SU-DHL-6 (cell line): ENCODE measurements around the gene CACNG7.

Source experiments
- H2AFZ ChIP-seq: fragments of 200-600 bp; sonication (generic); 2 replicates; pipeline ENCODE4 v1.6.1; 2014; ENCODE audit warnings: low read depth, mild to moderate bottlenecking, moderate library complexity, mixed read lengths, antibody characterized with exemption, low read length; ENCODE audit not compliant: severe bottlenecking
- H3F3A ChIP-seq: fragments of 200-600 bp; shearing (Covaris generic); 2 replicates; pipeline ENCODE4 v1.6.0; 2016; ENCODE audit warnings: antibody characterized with exemption, mild to moderate bottlenecking; ENCODE audit not compliant: insufficient read depth
- H3K27ac ChIP-seq: fragments of 200-600 bp; sonication (generic); 2 replicates; pipeline ENCODE4 v1.5.1; 2016; ENCODE audit warnings: low read depth, mild to moderate bottlenecking, low read length, moderate library complexity, mixed read lengths
- H3K27me3 ChIP-seq: fragments of 200-600 bp; sonication (generic), shearing (Covaris generic); 2 replicates; pipeline ENCODE4 v1.6.0; 2014; ENCODE audit warnings: mild to moderate bottlenecking, low read length
- H3K36me3 ChIP-seq: fragments of 200-600 bp; sonication (generic); 2 replicates; pipeline ENCODE4 v1.6.1; 2014; ENCODE audit warnings: mild to moderate bottlenecking, low read length, mixed read lengths
- H3K4me2 ChIP-seq: fragments of 300-600, 200-600 bp; shearing (Covaris generic), sonication (generic); 2 replicates; pipeline ENCODE4 v1.6.0; 2014; ENCODE audit warnings: low read length, low read depth, mild to moderate bottlenecking; ENCODE audit not compliant: poor library complexity, severe bottlenecking
- H3K4me3 ChIP-seq: fragments of 200-600 bp; sonication (generic); 2 replicates; pipeline ENCODE4 v1.5.1; 2014; ENCODE audit warnings: antibody characterized with exemption, low read length, mild to moderate bottlenecking, mixed read lengths; ENCODE audit not compliant: insufficient read depth, poor library complexity, severe bottlenecking
- H3K79me2 ChIP-seq: fragments of 200-600 bp; sonication (generic); 2 replicates; pipeline ENCODE4 v1.6.1; 2014; ENCODE audit warnings: mild to moderate bottlenecking, low read length, moderate library complexity; ENCODE audit not compliant: insufficient read depth
- H3K9ac ChIP-seq: fragments of 200-600 bp; sonication (generic); 2 replicates; pipeline ENCODE4 v1.7.0; 2014; ENCODE audit warnings: mild to moderate bottlenecking, low read length
- H3K9me2 ChIP-seq: fragments of 200-600 bp; sonication (generic); replicated peaks from 2 replicates; pipeline ENCODE4 v1.6.1; 2014; ENCODE audit warnings: low read length; ENCODE audit not compliant: insufficient read depth
- H3K9me3 ChIP-seq: fragments of 200-600 bp; sonication (generic); 2 replicates; pipeline ENCODE4 v1.6.1; 2014; ENCODE audit warnings: low read length, mixed read lengths; ENCODE audit not compliant: insufficient read depth
- H4K20me1 ChIP-seq: fragments of 200-600 bp; sonication (generic); 2 replicates; pipeline ENCODE4 v1.6.1; 2014; ENCODE audit warnings: low read depth, mild to moderate bottlenecking, antibody characterized with exemption, low read length, moderate library complexity, mixed read lengths
- EZH2phosphoT487 ChIP-seq: fragments of 200-600 bp; sonication (generic), shearing (Covaris generic); conservative IDR thresholded peaks from 2 replicates; pipeline ENCODE4 v1.6.1; 2018; ENCODE audit warnings: mild to moderate bottlenecking, antibody characterized with exemption, low read length, moderate library complexity, mixed read lengths
- TF ChIP-seq, protein P1 (sequence below): fragments of 200-600 bp; sonication (generic); IDR thresholded peaks from one replicate; pipeline ENCODE4 v1.5.1; 2017; ENCODE audit warnings: antibody characterized with exemption, mild to moderate bottlenecking, low read length, moderate library complexity; ENCODE audit not compliant: insufficient read depth, poor library complexity, severe bottlenecking

Gene CACNG7

DNA sequence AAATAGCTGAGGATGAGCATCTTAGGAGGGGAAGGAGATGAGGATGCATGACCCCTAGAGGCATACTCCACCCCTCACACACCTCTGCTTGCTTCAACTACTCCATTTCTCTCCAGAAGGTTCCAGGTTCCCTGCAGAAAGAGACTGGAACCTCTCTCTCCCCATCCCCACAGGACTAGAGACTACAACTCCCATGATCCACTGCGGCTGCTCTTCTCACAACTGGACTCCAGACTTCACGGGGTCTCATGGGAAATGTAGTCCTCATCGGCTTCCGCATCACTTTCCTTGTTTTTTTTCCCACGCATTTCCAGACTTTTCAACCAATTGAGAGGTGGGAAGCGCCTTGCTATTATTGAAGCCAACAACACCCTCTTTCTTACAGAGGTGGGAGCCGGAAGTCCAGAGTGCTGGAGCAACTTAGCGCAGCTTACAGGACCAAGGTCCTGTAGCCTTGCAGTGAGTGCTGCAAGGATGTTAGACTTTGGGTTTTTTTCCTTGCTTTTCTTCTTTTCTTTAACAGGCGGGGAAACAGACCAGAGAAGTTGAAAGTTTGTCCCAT lies 68.4 kb downstream of the CACNG7 start:
- H3F3A ChIP-seq: no peaks in the 10 kb centered on the region
- no peak overlapping the region for H3K4me3 ChIP-seq
- no peaks in the 10 kb centered on the region for H3K27me3 ChIP-seq
- no peaks in the 10 kb centered on the region for H3K9me2 ChIP-seq
- H3K9ac ChIP-seq: no peak overlapping the region
- no peak for TF ChIP-seq EZH2phosphoT487
- TF ChIP-seq, protein P1, sequence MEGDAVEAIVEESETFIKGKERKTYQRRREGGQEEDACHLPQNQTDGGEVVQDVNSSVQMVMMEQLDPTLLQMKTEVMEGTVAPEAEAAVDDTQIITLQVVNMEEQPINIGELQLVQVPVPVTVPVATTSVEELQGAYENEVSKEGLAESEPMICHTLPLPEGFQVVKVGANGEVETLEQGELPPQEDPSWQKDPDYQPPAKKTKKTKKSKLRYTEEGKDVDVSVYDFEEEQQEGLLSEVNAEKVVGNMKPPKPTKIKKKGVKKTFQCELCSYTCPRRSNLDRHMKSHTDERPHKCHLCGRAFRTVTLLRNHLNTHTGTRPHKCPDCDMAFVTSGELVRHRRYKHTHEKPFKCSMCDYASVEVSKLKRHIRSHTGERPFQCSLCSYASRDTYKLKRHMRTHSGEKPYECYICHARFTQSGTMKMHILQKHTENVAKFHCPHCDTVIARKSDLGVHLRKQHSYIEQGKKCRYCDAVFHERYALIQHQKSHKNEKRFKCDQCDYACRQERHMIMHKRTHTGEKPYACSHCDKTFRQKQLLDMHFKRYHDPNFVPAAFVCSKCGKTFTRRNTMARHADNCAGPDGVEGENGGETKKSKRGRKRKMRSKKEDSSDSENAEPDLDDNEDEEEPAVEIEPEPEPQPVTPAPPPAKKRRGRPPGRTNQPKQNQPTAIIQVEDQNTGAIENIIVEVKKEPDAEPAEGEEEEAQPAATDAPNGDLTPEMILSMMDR: no peak
- no peak overlapping the region for H3K27ac ChIP-seq
- peak overlapping the region; percentile 41 for H3K4me2 ChIP-seq
- H3K9me3 ChIP-seq: no peaks in the 10 kb centered on the region
- H2AFZ ChIP-seq: peak overlapping the region; percentile 93
- no peaks in the 10 kb centered on the region for H4K20me1 ChIP-seq
- no peaks in the 10 kb centered on the region for H3K36me3 ChIP-seq
- H3K79me2 ChIP-seq: no peaks in the 10 kb centered on the region

DNA sequence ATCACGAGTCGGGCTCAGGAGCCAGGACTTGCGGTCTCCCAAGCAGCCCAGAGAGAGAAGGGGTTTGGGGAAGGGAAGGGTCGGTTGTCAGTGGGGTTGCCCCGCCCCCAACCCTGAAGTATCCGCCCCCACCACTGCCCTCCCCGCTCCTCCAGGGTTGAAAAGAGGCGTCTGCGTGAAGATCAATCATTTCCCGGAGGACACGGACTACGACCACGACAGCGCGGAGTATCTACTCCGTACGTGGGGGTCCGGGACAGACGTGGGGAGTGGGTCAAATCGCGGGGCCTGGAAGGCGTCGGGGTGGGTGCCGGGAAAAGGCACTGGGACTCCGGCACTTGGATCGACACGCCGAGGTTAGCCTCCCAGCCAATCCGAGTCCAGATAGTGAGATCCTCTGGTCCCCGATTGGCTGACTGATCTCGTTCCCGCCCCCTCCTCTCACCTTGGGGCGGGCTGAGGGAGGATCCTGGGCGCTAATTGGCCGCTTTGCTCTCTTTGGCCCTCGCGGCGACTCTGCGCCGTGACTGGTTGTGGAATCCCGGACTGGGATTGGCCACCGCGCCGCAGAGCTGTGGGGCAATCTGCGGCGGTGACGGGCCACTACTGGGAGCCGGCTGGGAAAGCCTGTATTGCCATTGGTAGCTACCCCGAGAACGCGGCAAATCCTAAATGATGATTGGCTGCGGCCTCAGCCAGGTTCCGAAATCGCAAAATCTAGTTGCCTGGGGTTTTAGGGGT lies 69.1 kb downstream of the CACNG7 start:
- Histone ChIP-seq H3K9ac (no peak overlapping the region), H3K4me3 (no peak overlapping the region), H3F3A (no peaks in the 10 kb centered on the region), H3K27me3 (no peaks in the 10 kb centered on the region), H4K20me1 (no peaks in the 10 kb centered on the region), H2AFZ (peak overlapping the region; percentile 93), H3K4me2 (no peak overlapping the region), H3K27ac (no peak overlapping the region), H3K9me3 (no peaks in the 10 kb centered on the region), H3K36me3 (no peaks in the 10 kb centered on the region), H3K79me2 (no peaks in the 10 kb centered on the region), H3K9me2 (no peaks in the 10 kb centered on the region)
- TF ChIP-seq, protein P1: no peak
- no peak for TF ChIP-seq EZH2phosphoT487

DNA sequence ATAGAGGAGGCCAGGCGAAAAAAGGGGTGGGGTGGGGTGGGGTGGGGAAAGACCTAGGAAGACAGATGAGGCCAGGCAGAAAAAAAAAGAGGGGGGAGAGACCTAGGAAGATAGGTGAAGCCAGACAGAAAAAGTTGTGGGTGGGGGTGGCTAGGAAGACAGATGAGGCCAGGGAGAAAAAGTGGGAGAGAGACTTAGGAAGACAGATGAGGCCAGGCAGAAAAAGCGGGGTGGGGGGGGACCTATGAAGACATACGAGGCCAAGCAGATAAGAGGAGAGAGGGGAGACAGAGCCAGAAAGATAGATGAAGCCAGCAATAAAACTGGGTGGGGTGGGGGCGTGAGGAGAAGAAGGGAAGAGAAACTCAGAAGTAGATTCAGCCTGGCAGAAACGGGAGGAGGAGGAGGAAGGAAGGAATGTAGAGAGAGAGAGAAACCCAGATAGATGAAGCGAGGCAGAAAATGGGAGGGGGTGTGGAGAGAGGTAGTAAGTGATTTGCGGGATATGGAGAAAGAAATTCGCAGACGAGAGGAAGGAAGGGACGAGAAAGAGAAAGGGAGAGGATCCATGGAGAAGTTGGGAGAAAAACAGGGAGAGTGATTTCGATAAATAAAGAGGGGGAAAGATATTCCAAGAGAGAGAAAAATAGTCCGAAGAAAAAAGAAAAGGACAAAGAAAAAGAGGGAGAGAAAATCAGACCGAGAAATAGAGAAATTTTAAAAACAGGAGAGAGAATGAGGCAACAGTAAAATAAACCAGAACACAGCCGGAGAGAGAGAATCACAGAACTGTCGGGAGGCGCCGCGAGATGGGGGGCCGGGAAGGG lies 70.1 kb downstream of the CACNG7 start:
- TF ChIP-seq EZH2phosphoT487: no peak
- TF ChIP-seq, protein P1: no peak
- H3K4me2 ChIP-seq: no peak overlapping the region
- H3K27me3 ChIP-seq: no peaks in the 10 kb centered on the region
- H3K9ac ChIP-seq: no peak overlapping the region
- H3K36me3 ChIP-seq: no peaks in the 10 kb centered on the region
- no peak overlapping the region for H3K4me3 ChIP-seq
- H4K20me1 ChIP-seq: no peaks in the 10 kb centered on the region
- no peaks in the 10 kb centered on the region for H3K79me2 ChIP-seq
- no peak overlapping the region for H3K27ac ChIP-seq
- H3K9me3 ChIP-seq: no peaks in the 10 kb centered on the region
- no peak overlapping the region for H2AFZ ChIP-seq
- H3F3A ChIP-seq: no peaks in the 10 kb centered on the region
- no peaks in the 10 kb centered on the region for H3K9me2 ChIP-seq
